ENCODE data around the gene TMEM74B.

- TF ChIP-seq CTCF (conservative IDR thresholded peaks at IDR 0.05; ENCODE audit: low read depth, low read length), result no peak
- TF ChIP-seq EZH2phosphoT487 (IDR thresholded peaks at IDR 0.05; ENCODE audit: borderline replicate concordance, low read length), result no peak
- TF ChIP-seq EZH2 (IDR thresholded peaks at IDR 0.05; ENCODE audit: low read length, unreplicated experiment), result no peak
Measured at GRCh38 chr20:1198751-1199150, 14.0 kb upstream of the TMEM74B start.

Data from PC-3 (cell line).